HCT116 (cell line): Measurements from ENCODE around the gene TNS3. TPM values are rescaled to one million over a fixed set of nuclear protein-coding genes. Genes with fewer than 3 reads are reported as not detected.

Source experiments
- ATAC-seq: fragments of 200-7000 bp; cut with Tn5 transposase; 2 replicates; pipeline ENCODE4 v1.9.1; 2020; ENCODE audit warnings: mild to moderate bottlenecking, moderate library complexity
- BruUV-seq: library from RNA; stranded (reverse); fragments of 400-500 nt; replicated peaks from 2 replicates; lab custom pipeline; 2021; lab: Mats Ljungman, UMichigan
- CTCF ChIA-PET: fragments of 300-600 bp; sonication (Branson Sonifier 250); formaldehyde crosslinking; loops from one replicate; lab custom pipeline; 2021; ENCODE audit warnings: antibody characterized with exemption; lab: Charles Lee
- POLR2A ChIA-PET: fragments of 300-600, 350-600 bp; sonication (Branson Sonifier 250); formaldehyde crosslinking; loops from one replicate; lab custom pipeline; 2021; ENCODE audit warnings: antibody characterized with exemption; lab: Charles Lee
- RAD21 ChIA-PET, 2 experiments: fragments of 300-600 bp; sonication (Branson Sonifier 250); formaldehyde crosslinking; loops; one replicate each; lab custom pipeline; 2023; ENCODE audit warnings: low total read pairs in 2 of 2; ENCODE audit not compliant: uncharacterized antibody in 2 of 2, unreplicated experiment in 2 of 2, low non-redundant PET in 1 of 2; lab: Charles Lee
- DNase-seq: peaks from one replicate; pipeline ENCODE4 v3.0.0-alpha.2; 2010; ENCODE audit warnings: low read depth, low spot score
- H2AFZ ChIP-seq: fragments of 200-600 bp; shearing (Covaris generic), sonication (generic); 2 replicates; pipeline ENCODE4 v1.6.1; 2017; ENCODE audit warnings: low read depth, mixed run types, mixed read lengths, antibody characterized with exemption, low read length; ENCODE audit not compliant: poor library complexity, severe bottlenecking
- H3K27ac ChIP-seq: 2 replicates; pipeline ENCODE4 v1.5.1; 2012; ENCODE audit warnings: low read depth, low read length
- H3K27me3 ChIP-seq: fragments of 200-600 bp; sonication (generic); 2 replicates; pipeline ENCODE4 v1.6.1; 2016; ENCODE audit warnings: mixed run types, low read length, mixed read lengths; ENCODE audit not compliant: insufficient read depth
- H3K36me3 ChIP-seq, 2 experiments: fragments of 200-500 bp in 1 of 2; fragments of 200-600 bp in 1 of 2; sonication (Bioruptor generic) in 1 of 2; sonication (generic) in 1 of 2; 2 replicates each; pipeline versions ENCODE4 v1.5.1 to v1.6.1; 2014 to 2016; ENCODE audit warnings: low read length in 2 of 2, inconsistent platforms in 1 of 2, mixed read lengths in 1 of 2, mixed run types in 1 of 2; ENCODE audit not compliant: insufficient read depth in 2 of 2, control insufficient read depth in 1 of 2
- H3K4me1 ChIP-seq, 2 experiments: fragments of 200-600 bp in 1 of 2; sonication (generic) in 1 of 2; 2 replicates each; pipeline versions ENCODE4 v1.5.1 to v1.6.1; 2012 to 2017; ENCODE audit warnings: low read length in 2 of 2, inconsistent platforms in 1 of 2, mild to moderate bottlenecking in 1 of 2, mixed read lengths in 1 of 2, mixed run types in 1 of 2, moderate library complexity in 1 of 2; ENCODE audit not compliant: insufficient read depth in 2 of 2, control insufficient read depth in 1 of 2
- H3K4me2 ChIP-seq: fragments of 200-600 bp; sonication (generic); 2 replicates; pipeline ENCODE4 v1.6.1; 2017; ENCODE audit warnings: mixed run types, low read length, mixed read lengths
- H3K4me3 ChIP-seq, 2 experiments: fragments of 200-600 bp in 1 of 2; sonication (generic) in 1 of 2; replicated peaks in 1 of 2; 2 replicates each; pipeline ENCODE4 v1.5.1; 2011 to 2016; ENCODE audit warnings: low read length in 2 of 2, control low read depth in 1 of 2, low read depth in 1 of 2, mild to moderate bottlenecking in 1 of 2, mixed read lengths in 1 of 2, mixed run types in 1 of 2
- H3K79me2 ChIP-seq: fragments of 200-600 bp; sonication (generic); 2 replicates; pipeline ENCODE4 v1.6.1; 2017; ENCODE audit warnings: mild to moderate bottlenecking, mixed run types, low read length, moderate library complexity, mixed read lengths; ENCODE audit not compliant: insufficient read depth
- H3K9ac ChIP-seq: fragments of 200-600 bp; sonication (generic); 2 replicates; pipeline ENCODE4 v1.6.1; 2016; ENCODE audit warnings: low read length, mixed read lengths
- H3K9me2 ChIP-seq: fragments of 200-600 bp; sonication (generic), shearing (Covaris generic); 2 replicates; pipeline ENCODE4 v1.6.1; 2017; ENCODE audit warnings: mixed run types, mild to moderate bottlenecking, moderate library complexity; ENCODE audit not compliant: insufficient read depth
- H3K9me3 ChIP-seq, 2 experiments: fragments of 200-500 bp in 1 of 2; fragments of 200-600 bp in 1 of 2; sonication (Bioruptor generic) in 1 of 2; sonication (generic) in 1 of 2; 2 replicates each; pipeline ENCODE4 v1.6.1; 2014 to 2017; ENCODE audit warnings: low read length in 2 of 2, mixed read lengths in 2 of 2, inconsistent platforms in 1 of 2, low read depth in 1 of 2, mild to moderate bottlenecking in 1 of 2, mixed run types in 1 of 2, moderate library complexity in 1 of 2; ENCODE audit not compliant: control insufficient read depth in 1 of 2, insufficient read depth in 1 of 2
- H4K20me1 ChIP-seq: fragments of 200-600 bp; sonication (generic), shearing (Covaris generic); 2 replicates; pipeline ENCODE4 v1.6.1; 2017; ENCODE audit warnings: mixed run types, mild to moderate bottlenecking, moderate library complexity; ENCODE audit not compliant: insufficient read depth
- ATF3 ChIP-seq: IDR thresholded peaks from 2 replicates; pipeline ENCODE4 v1.6.1; 2012
- CBX3 ChIP-seq: IDR thresholded peaks from 2 replicates; pipeline ENCODE4 v1.6.1; 2012; ENCODE audit warnings: low read depth
- CEBPB ChIP-seq: IDR thresholded peaks from 2 replicates; pipeline ENCODE4 v1.6.1; 2012; ENCODE audit warnings: low read depth
- CTCF ChIP-seq, 3 experiments: fragments of 200-600 bp in 1 of 3; sonication (generic) in 1 of 3; IDR thresholded peaks in 2 of 3; conservative IDR thresholded peaks in 1 of 3; 2 replicates each; pipeline ENCODE4 v1.5.1; 2012 to 2017; ENCODE audit warnings: low read depth in 2 of 3, low read length in 2 of 3, antibody characterized with exemption in 1 of 3, borderline replicate concordance in 1 of 3, control low read depth in 1 of 3, mild to moderate bottlenecking in 1 of 3, mixed read lengths in 1 of 3, mixed run types in 1 of 3, moderate library complexity in 1 of 3; ENCODE audit not compliant: insufficient read depth in 1 of 3
- EZH2 ChIP-seq: fragments of 200-600 bp; sonication (generic); IDR thresholded peaks from 2 replicates; pipeline ENCODE4 v1.6.1; 2017; ENCODE audit warnings: antibody characterized with exemption, mixed run types
- FOSL1 ChIP-seq: IDR thresholded peaks from 2 replicates; pipeline ENCODE4 v1.6.1; 2012; ENCODE audit warnings: low read depth
- POLR2A ChIP-seq: IDR thresholded peaks from 2 replicates; pipeline ENCODE4 v1.7.0; 2011; ENCODE audit warnings: borderline replicate concordance; ENCODE audit not compliant: insufficient read depth, insufficient read length; ENCODE audit errors: extremely low read depth
- POLR2AphosphoS5 ChIP-seq: IDR thresholded peaks from 2 replicates; pipeline ENCODE4 v1.6.1; 2011; ENCODE audit warnings: mild to moderate bottlenecking, low read depth, low read length, moderate library complexity
- REST ChIP-seq: IDR thresholded peaks from 2 replicates; pipeline ENCODE4 v1.6.1; 2012; ENCODE audit warnings: low read depth
- SRF ChIP-seq: IDR thresholded peaks from 2 replicates; pipeline ENCODE4 v1.6.1; 2012; ENCODE audit warnings: low read depth
- ZBTB33 ChIP-seq: IDR thresholded peaks from 2 replicates; pipeline ENCODE4 v1.6.1; 2011; ENCODE audit warnings: mild to moderate bottlenecking, low read length, moderate library complexity; ENCODE audit not compliant: insufficient replicate concordance; ENCODE audit errors: extremely low read depth
- intact Hi-C: fragments of 100-400 bp; cut with micrococcal nuclease; formaldehyde crosslinking; loops from 2 replicates; pipeline ENCODE4 v1.10.0; 2022
- total RNA-seq: library from RNA; stranded (reverse); gene quantifications from one replicate; pipeline ENCODE4 v1.2.1, GENCODE V29; 2021; ENCODE audit not compliant: unreplicated experiment

Gene TNS3
- total RNA-seq, 1 experiment from 2014 or later, result 9.1 TPM

GRCh38 chr7:47260270-47260669 lies 321.6 kb downstream of the TNS3 start:
- Histone ChIP-seq H3K27ac (no peak overlapping the region), H3K9me3 (no peaks in the 10 kb centered on the region), H3K36me3 (no peaks in the 10 kb centered on the region), H3K9me2 (no peaks in the 10 kb centered on the region), H3K27me3 (no peaks in the 10 kb centered on the region), H2AFZ (no peak overlapping the region), H3K4me1 (no peaks in the 10 kb centered on the region), H3K9ac (no peak overlapping the region), H4K20me1 (no peaks in the 10 kb centered on the region), H3K4me3 (no peak overlapping the region), H3K4me2 (no peak overlapping the region), H3K79me2 (no peaks in the 10 kb centered on the region)
- intact Hi-C loops, result loop anchor here (10.0 kb wide), 1 partner anchor 895 kb away; no protein-coding TSS in a partner anchor
- no TSS peak for BruUV-seq
- POLR2A ChIA-PET, result no interaction called here
- RAD21 ChIA-PET, result no interaction called here
- TF ChIP-seq CTCF (IDR thresholded peaks at IDR 0.05 in 2 of 3, conservative IDR thresholded peaks at IDR 0.05 in 1 of 3; ENCODE audit: borderline replicate concordance in 1 of 3, insufficient read depth in 1 of 3, low read depth in 2 of 3, low read length in 2 of 3) (no peak), CEBPB (no peak), EZH2 (no peak), REST (no peak), ZBTB33 (no peak), ATF3 (no peak), FOSL1 (no peak), CBX3 (no peak), POLR2A (no peak), SRF (no peak), POLR2AphosphoS5 (no peak)
- CTCF ChIA-PET, result no interaction called here
- ATAC-seq (no peak), DNase-seq (no peak)
